ENCODE measurements around the gene RDH14. TPM values are rescaled to one million over a fixed set of nuclear protein-coding genes. Genes with fewer than 3 reads are reported as not detected.
A peak's percentile ranks its signal among the peaks of the same experiment; 100 is the strongest.

The RDH14 gene
- total RNA-seq, 1 experiment from 2014 or later = 30.9 TPM

DNA sequence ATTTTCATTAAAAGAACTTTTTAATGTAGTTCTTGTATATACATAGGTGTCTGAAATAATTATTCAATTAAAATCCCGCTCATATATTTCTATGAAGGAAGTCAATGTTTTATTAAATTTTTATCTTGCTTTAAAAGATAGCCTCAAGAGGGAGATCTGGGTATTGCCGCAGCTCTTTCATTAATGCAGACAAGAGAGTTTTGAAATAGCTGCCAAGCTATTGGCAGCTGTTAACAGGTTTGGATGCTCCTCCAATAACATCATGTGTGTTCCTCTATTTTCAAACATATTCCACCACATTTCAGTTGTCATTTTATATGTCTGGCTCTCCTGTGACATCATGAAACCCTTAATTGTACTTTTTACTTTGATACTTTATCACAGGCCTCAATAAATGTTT is 41.8 kb upstream of the RDH14 start:
- Histone ChIP-seq H3F3A (ENCODE audit: low read length, unreplicated experiment) (no peaks in the 10 kb centered on the region), H3K79me2 (ENCODE audit: low read length) (no peaks in the 10 kb centered on the region), H3K36me3 (ENCODE audit: low read depth, low read length) (no peaks in the 10 kb centered on the region), H3K27ac (ENCODE audit: low read length) (no peak overlapping the region), H3K9me3 (ENCODE audit: low read length) (no peaks in the 10 kb centered on the region), H3K9ac (ENCODE audit: low read length) (no peak overlapping the region), H3K4me1 (ENCODE audit: insufficient read depth, low read length) (no peaks in the 10 kb centered on the region), H3K4me3 (ENCODE audit: low read length) (no peak overlapping the region), H4K20me1 (ENCODE audit: low read length) (no peaks in the 10 kb centered on the region), H3K27me3 (ENCODE audit: low read length) (no peaks in the 10 kb centered on the region), H3K4me2 (ENCODE audit: low read length) (no peak overlapping the region), H2AFZ (ENCODE audit: low read length) (no peak overlapping the region), H3K9me2 (replicated peaks; ENCODE audit: low read length) (no peaks in the 10 kb centered on the region)
- DNase-seq (peak; percentile 8), ATAC-seq (no peak)
- POLR2A ChIA-PET (ENCODE audit: unreplicated experiment) = no interaction called here
- CTCF ChIA-PET = no interaction called here
- BruUV-seq (replicated peaks) = no TSS peak
- intact Hi-C loops (cut with micrococcal nuclease) = no loop called here
- no peak for TF ChIP-seq EZH2phosphoT487 (IDR thresholded peaks at IDR 0.05; ENCODE audit: borderline replicate concordance, low read length)
- no peak for TF ChIP-seq EZH2 (IDR thresholded peaks at IDR 0.05; ENCODE audit: low read length, unreplicated experiment)
- TF ChIP-seq, protein P1, sequence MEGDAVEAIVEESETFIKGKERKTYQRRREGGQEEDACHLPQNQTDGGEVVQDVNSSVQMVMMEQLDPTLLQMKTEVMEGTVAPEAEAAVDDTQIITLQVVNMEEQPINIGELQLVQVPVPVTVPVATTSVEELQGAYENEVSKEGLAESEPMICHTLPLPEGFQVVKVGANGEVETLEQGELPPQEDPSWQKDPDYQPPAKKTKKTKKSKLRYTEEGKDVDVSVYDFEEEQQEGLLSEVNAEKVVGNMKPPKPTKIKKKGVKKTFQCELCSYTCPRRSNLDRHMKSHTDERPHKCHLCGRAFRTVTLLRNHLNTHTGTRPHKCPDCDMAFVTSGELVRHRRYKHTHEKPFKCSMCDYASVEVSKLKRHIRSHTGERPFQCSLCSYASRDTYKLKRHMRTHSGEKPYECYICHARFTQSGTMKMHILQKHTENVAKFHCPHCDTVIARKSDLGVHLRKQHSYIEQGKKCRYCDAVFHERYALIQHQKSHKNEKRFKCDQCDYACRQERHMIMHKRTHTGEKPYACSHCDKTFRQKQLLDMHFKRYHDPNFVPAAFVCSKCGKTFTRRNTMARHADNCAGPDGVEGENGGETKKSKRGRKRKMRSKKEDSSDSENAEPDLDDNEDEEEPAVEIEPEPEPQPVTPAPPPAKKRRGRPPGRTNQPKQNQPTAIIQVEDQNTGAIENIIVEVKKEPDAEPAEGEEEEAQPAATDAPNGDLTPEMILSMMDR (conservative IDR thresholded peaks at IDR 0.05; ENCODE audit: low read depth, low read length) = no peak; the same call in 1 of the 2 replicates

DNA sequence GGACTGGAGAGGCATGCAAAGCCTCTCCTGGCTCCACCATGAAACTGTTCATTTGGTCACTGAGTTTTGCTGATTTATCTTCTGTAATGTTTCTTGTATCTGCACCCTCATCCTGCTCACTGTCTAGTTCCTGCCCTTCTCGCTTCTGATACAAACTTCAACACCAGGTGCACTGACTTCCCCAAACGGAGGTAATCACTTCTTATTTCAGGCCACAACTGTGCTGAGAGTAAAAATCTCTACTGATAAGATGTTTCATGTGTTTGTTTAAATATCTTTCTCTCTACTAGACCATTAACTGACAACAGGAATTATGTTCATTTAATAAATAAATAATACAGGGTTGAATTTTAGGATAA is 39.8 kb upstream of the RDH14 start:
- POLR2A ChIA-PET (ENCODE audit: unreplicated experiment) = no interaction called here
- Histone ChIP-seq H3K36me3 (ENCODE audit: low read depth, low read length) (no peaks in the 10 kb centered on the region), H3K4me3 (ENCODE audit: low read length) (no peak overlapping the region), H3K9ac (ENCODE audit: low read length) (no peak overlapping the region), H3K27me3 (ENCODE audit: low read length) (no peaks in the 10 kb centered on the region), H3K4me1 (ENCODE audit: insufficient read depth, low read length) (no peaks in the 10 kb centered on the region), H4K20me1 (ENCODE audit: low read length) (no peaks in the 10 kb centered on the region), H3K9me3 (ENCODE audit: low read length) (no peaks in the 10 kb centered on the region), H2AFZ (ENCODE audit: low read length) (no peak overlapping the region), H3K4me2 (ENCODE audit: low read length) (no peak overlapping the region), H3K79me2 (ENCODE audit: low read length) (no peaks in the 10 kb centered on the region), H3F3A (ENCODE audit: low read length, unreplicated experiment) (no peaks in the 10 kb centered on the region), H3K27ac (ENCODE audit: low read length) (no peak overlapping the region), H3K9me2 (replicated peaks; ENCODE audit: low read length) (no peaks in the 10 kb centered on the region)
- ATAC-seq = no peak
- no peak for DNase-seq
- intact Hi-C loops (cut with micrococcal nuclease) = no loop called here
- no peak for TF ChIP-seq EZH2phosphoT487 (IDR thresholded peaks at IDR 0.05; ENCODE audit: borderline replicate concordance, low read length)
- TF ChIP-seq, protein P1 (conservative IDR thresholded peaks at IDR 0.05; ENCODE audit: low read depth, low read length) = no peak
- TF ChIP-seq EZH2 (IDR thresholded peaks at IDR 0.05; ENCODE audit: low read length, unreplicated experiment) = no peak
- CTCF ChIA-PET = no interaction called here
- BruUV-seq (replicated peaks) = no TSS peak

DNA sequence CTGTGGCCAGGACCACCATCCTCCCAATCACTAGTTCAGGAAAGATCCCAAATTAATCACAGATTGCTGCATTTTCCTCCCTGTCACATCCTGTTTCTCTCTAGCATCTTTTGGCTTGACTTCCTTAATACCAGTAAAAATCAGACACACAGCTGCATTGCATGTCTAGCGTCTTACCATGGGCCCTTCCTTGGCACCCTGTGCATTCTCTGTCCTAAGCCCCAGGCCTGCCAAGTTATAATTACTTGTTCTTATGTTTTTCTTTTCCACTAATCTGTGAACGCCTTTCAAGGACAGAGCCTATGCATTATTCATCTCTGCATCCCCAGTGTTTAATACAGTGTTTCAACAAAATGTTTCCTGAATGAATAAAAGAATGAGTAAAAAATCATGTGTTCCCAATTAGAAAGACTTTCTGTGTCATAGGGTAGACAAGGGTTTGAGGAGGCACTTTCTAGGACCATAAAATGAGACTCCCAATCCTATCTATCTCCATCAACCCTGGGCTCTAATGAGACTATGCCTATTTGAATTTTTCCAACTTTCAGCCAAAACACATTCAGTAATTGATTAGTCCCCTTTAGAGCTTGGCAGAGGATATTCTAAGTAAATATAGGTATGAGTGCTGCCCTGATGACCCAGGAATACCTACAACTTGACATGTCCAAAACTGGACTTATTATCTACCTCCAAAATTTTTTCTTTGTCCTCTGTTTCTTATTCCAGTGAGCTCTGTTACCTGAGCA is 39.2 kb upstream of the RDH14 start:
- Histone ChIP-seq H4K20me1 (ENCODE audit: low read length) (no peaks in the 10 kb centered on the region), H3K27me3 (ENCODE audit: low read length) (no peaks in the 10 kb centered on the region), H3F3A (ENCODE audit: low read length, unreplicated experiment) (no peaks in the 10 kb centered on the region), H3K9ac (ENCODE audit: low read length) (no peak overlapping the region), H3K4me3 (ENCODE audit: low read length) (no peak overlapping the region), H3K9me3 (ENCODE audit: low read length) (no peaks in the 10 kb centered on the region), H3K4me2 (ENCODE audit: low read length) (no peak overlapping the region), H3K79me2 (ENCODE audit: low read length) (no peaks in the 10 kb centered on the region), H3K4me1 (ENCODE audit: insufficient read depth, low read length) (no peaks in the 10 kb centered on the region), H3K36me3 (ENCODE audit: low read depth, low read length) (no peaks in the 10 kb centered on the region), H3K9me2 (replicated peaks; ENCODE audit: low read length) (no peaks in the 10 kb centered on the region), H3K27ac (ENCODE audit: low read length) (no peak overlapping the region), H2AFZ (ENCODE audit: low read length) (no peak overlapping the region)
- no peak for ATAC-seq
- intact Hi-C loops (cut with micrococcal nuclease) = no loop called here
- ChIA-PET POLR2A (ENCODE audit: unreplicated experiment) (no interaction called here), CTCF (no interaction called here)
- TF ChIP-seq, protein P1 (conservative IDR thresholded peaks at IDR 0.05; ENCODE audit: low read depth, low read length) = no peak
- no peak for TF ChIP-seq EZH2 (IDR thresholded peaks at IDR 0.05; ENCODE audit: low read length, unreplicated experiment)
- no peak for TF ChIP-seq EZH2phosphoT487 (IDR thresholded peaks at IDR 0.05; ENCODE audit: borderline replicate concordance, low read length)
- DNase-seq = no peak
- BruUV-seq (replicated peaks) = no TSS peak

Measured in PC-3 (cell line).